ENCODE results near the gene CLN6.
"Not testable (repeated sequence)": the region's sequence is repeated elsewhere in the genome, so short reads cannot be mapped to it uniquely, and the experiment has no call there.

DNA sequence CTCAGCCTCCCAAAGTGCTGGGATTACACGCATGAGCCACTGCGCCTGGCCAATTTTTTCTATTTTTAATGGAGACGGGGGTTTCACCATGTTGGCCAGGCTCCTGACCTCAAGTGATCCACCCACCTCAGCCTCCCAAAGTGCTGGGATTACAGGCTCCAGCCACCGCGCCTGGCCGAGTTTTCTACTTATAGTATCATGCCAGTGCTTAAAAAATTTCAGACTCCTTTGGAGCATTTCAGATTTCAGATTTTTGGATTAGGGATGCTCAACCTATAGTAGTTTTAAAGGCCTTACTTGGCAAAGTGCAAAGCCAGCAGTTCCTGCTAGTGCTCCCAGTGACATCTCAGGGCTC is 16.1 kb downstream of the CLN6 start:
- TF ChIP-seq, protein P1, sequence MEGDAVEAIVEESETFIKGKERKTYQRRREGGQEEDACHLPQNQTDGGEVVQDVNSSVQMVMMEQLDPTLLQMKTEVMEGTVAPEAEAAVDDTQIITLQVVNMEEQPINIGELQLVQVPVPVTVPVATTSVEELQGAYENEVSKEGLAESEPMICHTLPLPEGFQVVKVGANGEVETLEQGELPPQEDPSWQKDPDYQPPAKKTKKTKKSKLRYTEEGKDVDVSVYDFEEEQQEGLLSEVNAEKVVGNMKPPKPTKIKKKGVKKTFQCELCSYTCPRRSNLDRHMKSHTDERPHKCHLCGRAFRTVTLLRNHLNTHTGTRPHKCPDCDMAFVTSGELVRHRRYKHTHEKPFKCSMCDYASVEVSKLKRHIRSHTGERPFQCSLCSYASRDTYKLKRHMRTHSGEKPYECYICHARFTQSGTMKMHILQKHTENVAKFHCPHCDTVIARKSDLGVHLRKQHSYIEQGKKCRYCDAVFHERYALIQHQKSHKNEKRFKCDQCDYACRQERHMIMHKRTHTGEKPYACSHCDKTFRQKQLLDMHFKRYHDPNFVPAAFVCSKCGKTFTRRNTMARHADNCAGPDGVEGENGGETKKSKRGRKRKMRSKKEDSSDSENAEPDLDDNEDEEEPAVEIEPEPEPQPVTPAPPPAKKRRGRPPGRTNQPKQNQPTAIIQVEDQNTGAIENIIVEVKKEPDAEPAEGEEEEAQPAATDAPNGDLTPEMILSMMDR (IDR thresholded peaks at IDR 0.05) = not testable (repeated sequence)
- not testable (repeated sequence) for TF ChIP-seq POLR2A (IDR thresholded peaks at IDR 0.05)

All from right lobe of liver (tissue), 4 donors.